Activated T-helper 17 cell treated with anti-CD3 and anti-CD28 coated beads, Interleukin-2, amount 50 U/mL, for 72 hours (primary cell): ENCODE results near the gene ELFN2. TPM values are rescaled to one million over a fixed set of nuclear protein-coding genes. Genes with fewer than 3 reads are reported as not detected.

Source experiments
- ATAC-seq: fragments of 150-1000 bp; cut with Tn5 transposase; replicated peaks from 2 replicates; pipeline ENCODE4 v1.10.0; 2021; ENCODE audit warnings: mild to moderate bottlenecking, moderate library complexity
- H3K27ac Mint-ChIP-seq: one replicate; pipeline ENCODE4 v1.8.0; 2022; ENCODE audit warnings: mixed read lengths
- H3K27me3 Mint-ChIP-seq: one replicate; pipeline ENCODE4 v1.8.0; 2022; ENCODE audit warnings: mixed read lengths
- H3K36me3 Mint-ChIP-seq: one replicate; pipeline ENCODE4 v1.8.0; 2022; ENCODE audit warnings: low read depth, mild to moderate bottlenecking, mixed read lengths
- H3K4me1 Mint-ChIP-seq: one replicate; pipeline ENCODE4 v1.8.0; 2022; ENCODE audit warnings: mixed read lengths
- H3K4me3 Mint-ChIP-seq: one replicate; pipeline ENCODE4 v1.8.0; 2022; ENCODE audit warnings: mild to moderate bottlenecking, mixed read lengths
- H3K9me3 Mint-ChIP-seq: one replicate; pipeline ENCODE4 v1.8.0; 2022; ENCODE audit warnings: mixed read lengths
- total RNA-seq, 2 donors: library from RNA; stranded (reverse); gene quantifications; one replicate each; pipeline ENCODE4 v1.2.3, GENCODE V29; 2022

Gene ELFN2
- total RNA-seq, 2 donors from 2014 or later = 0.24 to 2.2 TPM

DNA sequence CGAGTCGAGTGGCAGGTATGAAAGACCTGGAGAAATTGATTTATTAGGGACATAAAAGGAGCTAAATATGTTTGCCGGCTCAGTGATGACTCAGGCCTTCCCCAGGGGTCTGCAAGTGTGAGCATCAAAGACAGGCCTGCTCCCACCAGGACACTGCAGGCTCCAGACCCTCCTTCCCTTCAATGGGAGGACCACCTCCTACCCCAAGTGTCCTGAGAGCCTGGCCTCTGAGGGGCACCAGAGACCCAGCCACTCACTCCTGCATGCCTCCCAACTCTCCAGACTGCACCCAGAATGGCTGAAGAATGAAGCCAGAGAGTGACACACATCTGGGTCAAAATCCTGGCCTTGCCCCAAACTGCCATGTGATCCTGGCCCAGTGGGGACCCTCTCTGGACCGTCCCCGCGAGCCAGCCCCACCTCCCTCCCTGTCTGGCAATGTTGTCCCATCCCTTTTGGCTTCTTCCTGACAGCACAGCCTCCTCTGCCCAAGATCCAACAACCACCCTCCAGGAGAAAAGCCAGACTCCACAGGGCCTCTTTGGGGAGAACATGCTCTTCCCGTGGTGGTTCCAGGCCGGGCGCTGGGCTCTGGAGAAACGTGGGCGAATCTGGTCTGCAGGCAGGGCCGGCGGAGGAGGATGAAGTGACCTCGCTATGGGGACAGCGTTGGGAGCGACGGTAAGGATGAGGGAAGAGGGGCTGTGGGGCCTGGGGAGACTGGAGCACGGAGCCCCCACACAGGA is 108.7 kb downstream of the ELFN2 start:
- peaks cover 10% of the 10 kb centered on the region for H3K36me3 Mint-ChIP-seq
- ATAC-seq = no peak
- no peak overlapping the region for H3K4me3 Mint-ChIP-seq
- H3K27me3 Mint-ChIP-seq = peaks cover 11% of the 10 kb centered on the region
- no peaks in the 10 kb centered on the region for H3K9me3 Mint-ChIP-seq
- peaks cover 12% of the 10 kb centered on the region for H3K4me1 Mint-ChIP-seq
- H3K27ac Mint-ChIP-seq = peak overlapping the region; percentile 54

Other genes starting within 250 kb of the ELFN2 start
- 10 to 100 TPM in 1 of 2 donors, 1 to 10 TPM in 1; 5.0 to 16.3 TPM for gene C1QTNF6, start 239.2 kb downstream of the ELFN2 start, total RNA-seq
- 10 to 100 TPM in 1 of 2 donors, 1 to 10 TPM in 1; 2.6 to 16.2 TPM for gene SSTR3, start 215.0 kb downstream of the ELFN2 start, total RNA-seq
- gene RAC2, start 183.2 kb downstream of the ELFN2 start, total RNA-seq = 1,000 to 10,000 TPM in 1 of 2 donors, 100 to 1,000 TPM in 1; 674 to 1,069 TPM
- 100 to 1,000 TPM in 1 of 2 donors, 10 to 100 TPM in 1; 53.7 to 124 TPM for gene CYTH4, start 145.0 kb downstream of the ELFN2 start, total RNA-seq
- 100 to 1,000 TPM; 170 to 245 TPM for gene MFNG, start 58.9 kb upstream of the ELFN2 start, total RNA-seq
- under 1 TPM in 1 of 2 donors, not detected in 1; 0.09 TPM for gene CARD10, start 91.9 kb upstream of the ELFN2 start, total RNA-seq
- gene CDC42EP1, start 133.0 kb upstream of the ELFN2 start, total RNA-seq = 1 to 10 TPM; 1.0 to 2.3 TPM
- gene LGALS2, start 152.6 kb upstream of the ELFN2 start, total RNA-seq = not detected
- 10 to 100 TPM; 69.3 to 79.8 TPM for gene GGA1, start 181.4 kb upstream of the ELFN2 start, total RNA-seq
- 100 to 1,000 TPM; 118 to 132 TPM for gene SH3BP1, start 212.2 kb upstream of the ELFN2 start, total RNA-seq
- 10 to 100 TPM; 38.0 to 43.2 TPM for gene PDXP, start 231.2 kb upstream of the ELFN2 start, total RNA-seq
- 1,000 to 10,000 TPM; 1,410 to 2,076 TPM for gene LGALS1, start 248.2 kb upstream of the ELFN2 start, total RNA-seq